Measurements from ENCODE around the gene ZNF140.
A peak's percentile ranks its signal among the peaks of the same experiment; 100 is the strongest.

ZNF140 gene

DNA sequence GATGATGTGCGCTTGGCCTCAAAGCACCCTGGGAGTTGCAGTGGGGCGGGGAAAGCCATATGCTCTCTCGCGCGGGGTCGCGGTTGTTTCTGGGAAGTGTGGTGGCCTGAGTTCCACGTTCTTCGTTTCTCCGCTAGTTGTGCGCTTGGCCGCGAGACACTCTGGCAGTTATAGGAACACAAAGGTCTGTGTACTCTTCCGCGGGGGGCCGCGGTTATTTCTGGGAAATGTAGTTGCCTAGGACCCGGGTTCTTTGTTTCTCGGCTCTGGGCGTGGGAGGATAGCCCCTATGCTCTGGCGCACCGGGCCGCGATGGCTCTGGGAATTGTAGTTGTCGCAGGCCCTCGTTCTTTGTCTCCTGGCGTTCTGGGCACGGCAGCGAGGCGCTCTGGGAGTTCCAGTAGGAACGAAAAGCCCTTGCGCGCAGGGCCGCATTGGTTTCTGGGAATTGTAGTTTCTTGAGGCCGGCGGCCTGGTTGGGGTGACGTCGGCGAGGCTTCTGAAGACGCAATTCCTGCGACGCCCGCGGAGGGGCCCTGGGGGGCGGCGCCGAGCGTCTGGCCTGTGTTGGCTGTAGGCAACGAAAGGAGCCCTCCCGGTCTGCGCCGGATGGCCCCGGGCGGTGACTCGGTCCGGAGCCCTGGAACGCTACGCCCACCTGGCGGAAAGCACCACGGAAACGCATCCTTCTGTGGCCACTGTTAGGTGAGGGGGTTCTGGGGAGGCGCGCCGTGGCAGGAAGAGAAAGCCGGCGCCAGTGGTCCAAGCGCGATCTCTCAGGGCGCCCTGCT lies at the start of gene ZNF140:
Gene ZNF140 (plus strand): TSS at position 556 of the 791 bp plus-strand sequence. CDS start 398 bp downstream, outside the sequence.
- Mint-ChIP-seq H3K36me3 (ENCODE audit: low read depth) (peaks cover 8% of the 10 kb centered on the region), H3K27ac (no peak within 1 kb of the TSS), H3K4me1 (ENCODE audit: low read depth) (peaks cover 7% of the 10 kb centered on the region), H3K9me3 (peaks cover 29% of the 10 kb centered on the region), H3K4me3 (no peak within 1 kb of the TSS), H3K27me3 (no peaks in the 10 kb centered on the region)
- intact Hi-C loops (cut with micrococcal nuclease): loop anchor here (1.0 kb wide), 6 partner anchors 43 to 193 kb away; partner anchors contain the start of genes CHFR, ZNF10, ZNF26 and ZNF268

DNA sequence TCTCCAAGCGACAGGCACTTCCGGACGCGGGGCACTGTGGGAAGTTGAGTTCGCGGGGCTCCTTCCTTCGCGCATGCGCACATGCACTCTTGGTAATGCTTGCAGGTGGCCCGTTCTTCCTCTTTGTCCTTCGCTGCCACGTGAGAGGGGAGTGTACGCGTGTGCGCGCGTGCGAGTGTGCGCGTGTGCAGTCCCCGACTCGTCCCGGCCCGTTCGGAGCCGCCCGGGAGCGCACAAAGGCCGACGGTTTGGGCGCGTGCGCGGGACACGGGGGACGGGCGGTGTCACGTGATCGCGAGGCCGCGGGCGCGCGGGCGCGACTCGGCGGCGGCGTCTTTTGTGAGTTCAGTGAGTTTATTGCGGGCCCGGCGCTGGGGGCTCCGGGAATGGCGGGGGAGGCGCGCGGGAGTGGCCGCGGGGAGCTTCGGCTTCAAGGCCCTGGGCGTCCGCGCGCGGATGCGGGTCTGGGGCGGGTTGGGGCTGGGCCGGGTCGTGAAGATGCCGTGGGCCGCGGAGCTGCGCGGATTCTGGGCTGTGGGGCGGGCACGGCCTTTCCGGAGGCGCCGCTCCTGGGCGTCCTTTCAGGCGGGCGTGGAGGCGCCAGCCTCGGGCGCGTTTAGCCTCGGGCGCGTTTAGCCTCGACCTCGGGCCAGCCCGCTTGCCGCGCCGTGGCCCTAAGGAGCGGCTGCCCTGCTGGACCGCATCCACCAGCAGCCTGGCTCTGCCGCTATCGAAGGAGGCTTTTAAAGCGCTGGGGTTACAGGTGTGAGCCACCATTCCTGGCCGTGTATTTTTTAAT lies 43.3 kb upstream of the ZNF140 start, which contains the start of gene ZNF84:
Gene ZNF84 (plus strand): TSS at position 303 of the 799 bp plus-strand sequence. CDS start 3,959 bp downstream, outside the sequence.
- peaks cover 59% of the 10 kb centered on the region for H3K36me3 Mint-ChIP-seq (ENCODE audit: low read depth)
- H3K27ac Mint-ChIP-seq: peak within 1 kb of the TSS; percentile 95
- H3K4me1 Mint-ChIP-seq (ENCODE audit: low read depth): peaks cover 6% of the 10 kb centered on the region
- intact Hi-C loops (cut with micrococcal nuclease): loop anchor here (1.0 to 2.0 kb wide), 4 partner anchors 43 to 151 kb away; partner anchors contain the start of genes CHFR, ZNF10, ZNF140 and ZNF26
- H3K4me3 Mint-ChIP-seq: peak within 1 kb of the TSS; percentile 90
- peaks cover 76% of the 10 kb centered on the region for H3K9me3 Mint-ChIP-seq
- no peaks in the 10 kb centered on the region for H3K27me3 Mint-ChIP-seq

DNA sequence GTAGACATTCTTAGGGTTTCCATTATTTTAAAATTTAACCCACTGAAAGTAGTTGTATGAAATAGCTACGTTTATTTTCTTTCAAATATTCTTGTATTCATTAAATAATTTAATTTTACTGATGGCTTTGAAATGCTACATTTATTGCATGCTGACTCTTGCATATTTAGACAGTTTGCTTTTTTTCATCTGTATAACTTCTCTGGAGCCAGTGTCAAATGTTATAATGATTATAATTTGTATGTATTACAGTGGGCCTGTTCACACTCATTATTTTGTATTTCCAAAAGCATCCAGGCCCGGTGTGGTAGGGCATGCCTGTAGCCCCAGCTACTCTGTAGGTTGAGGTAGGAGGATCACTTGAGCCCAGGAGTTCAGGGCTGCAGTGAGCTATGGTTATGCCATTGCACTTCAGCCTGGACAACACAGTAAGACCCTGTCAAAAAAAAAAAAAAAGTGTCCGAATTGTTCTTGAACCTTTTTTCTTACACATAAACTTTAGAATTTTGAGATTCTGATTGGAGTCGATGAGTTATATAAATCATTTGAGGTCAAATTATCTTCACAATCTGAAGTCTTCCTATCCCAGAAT lies 42.5 kb upstream of the ZNF140 start:
- H3K27me3 Mint-ChIP-seq: no peaks in the 10 kb centered on the region
- H3K9me3 Mint-ChIP-seq: peaks cover 76% of the 10 kb centered on the region
- intact Hi-C loops (cut with micrococcal nuclease): no loop called here
- peaks cover 67% of the 10 kb centered on the region for H3K36me3 Mint-ChIP-seq (ENCODE audit: low read depth)
- H3K27ac Mint-ChIP-seq: peak overlapping the region; percentile 95
- peak overlapping the region; percentile 90 for H3K4me3 Mint-ChIP-seq
- peaks cover 6% of the 10 kb centered on the region for H3K4me1 Mint-ChIP-seq (ENCODE audit: low read depth)

DNA sequence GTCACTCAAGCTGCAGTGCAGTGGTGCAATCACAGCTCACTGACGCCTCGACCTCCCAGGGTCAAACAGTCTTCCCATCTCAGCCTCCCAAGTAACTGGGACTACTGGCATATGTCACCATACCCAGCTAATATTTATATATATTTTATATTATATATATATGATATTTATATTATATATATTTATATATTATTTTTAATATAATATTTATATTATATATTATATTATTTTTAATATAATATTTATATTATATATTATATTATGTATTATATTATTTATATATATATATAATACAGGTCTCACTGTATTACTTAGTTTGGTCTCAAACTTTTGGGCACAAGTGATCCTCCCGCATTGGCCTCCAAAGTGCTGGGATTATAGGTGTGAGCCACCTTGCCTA lies 34.0 kb upstream of the ZNF140 start:
- Mint-ChIP-seq H3K36me3 (ENCODE audit: low read depth) (peaks cover 100% of the 10 kb centered on the region), H3K27ac (no peak overlapping the region), H3K9me3 (peaks cover 92% of the 10 kb centered on the region), H3K4me3 (no peak overlapping the region), H3K27me3 (no peaks in the 10 kb centered on the region), H3K4me1 (ENCODE audit: low read depth) (no peaks in the 10 kb centered on the region)
- intact Hi-C loops (cut with micrococcal nuclease): no loop called here

DNA sequence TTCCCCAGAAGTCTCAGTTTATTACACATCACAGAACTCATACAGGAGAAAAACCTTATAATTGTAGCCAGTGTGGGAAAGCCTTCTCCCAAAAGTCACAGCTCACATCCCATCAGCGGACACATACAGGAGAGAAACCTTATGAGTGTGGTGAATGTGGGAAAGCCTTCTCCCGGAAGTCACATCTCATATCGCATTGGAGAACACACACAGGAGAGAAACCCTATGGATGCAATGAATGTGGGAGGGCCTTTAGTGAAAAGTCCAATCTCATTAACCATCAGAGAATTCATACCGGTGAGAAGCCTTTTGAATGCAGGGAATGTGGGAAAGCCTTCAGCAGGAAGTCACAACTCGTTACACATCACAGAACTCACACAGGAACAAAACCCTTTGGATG lies 23.3 kb upstream of the ZNF140 start:
- H3K27me3 Mint-ChIP-seq: no peaks in the 10 kb centered on the region
- intact Hi-C loops (cut with micrococcal nuclease): no loop called here
- peaks cover 53% of the 10 kb centered on the region for H3K36me3 Mint-ChIP-seq (ENCODE audit: low read depth)
- H3K4me1 Mint-ChIP-seq (ENCODE audit: low read depth): no peaks in the 10 kb centered on the region
- no peak overlapping the region for H3K4me3 Mint-ChIP-seq
- no peak overlapping the region for H3K27ac Mint-ChIP-seq
- H3K9me3 Mint-ChIP-seq: peaks cover 67% of the 10 kb centered on the region

DNA sequence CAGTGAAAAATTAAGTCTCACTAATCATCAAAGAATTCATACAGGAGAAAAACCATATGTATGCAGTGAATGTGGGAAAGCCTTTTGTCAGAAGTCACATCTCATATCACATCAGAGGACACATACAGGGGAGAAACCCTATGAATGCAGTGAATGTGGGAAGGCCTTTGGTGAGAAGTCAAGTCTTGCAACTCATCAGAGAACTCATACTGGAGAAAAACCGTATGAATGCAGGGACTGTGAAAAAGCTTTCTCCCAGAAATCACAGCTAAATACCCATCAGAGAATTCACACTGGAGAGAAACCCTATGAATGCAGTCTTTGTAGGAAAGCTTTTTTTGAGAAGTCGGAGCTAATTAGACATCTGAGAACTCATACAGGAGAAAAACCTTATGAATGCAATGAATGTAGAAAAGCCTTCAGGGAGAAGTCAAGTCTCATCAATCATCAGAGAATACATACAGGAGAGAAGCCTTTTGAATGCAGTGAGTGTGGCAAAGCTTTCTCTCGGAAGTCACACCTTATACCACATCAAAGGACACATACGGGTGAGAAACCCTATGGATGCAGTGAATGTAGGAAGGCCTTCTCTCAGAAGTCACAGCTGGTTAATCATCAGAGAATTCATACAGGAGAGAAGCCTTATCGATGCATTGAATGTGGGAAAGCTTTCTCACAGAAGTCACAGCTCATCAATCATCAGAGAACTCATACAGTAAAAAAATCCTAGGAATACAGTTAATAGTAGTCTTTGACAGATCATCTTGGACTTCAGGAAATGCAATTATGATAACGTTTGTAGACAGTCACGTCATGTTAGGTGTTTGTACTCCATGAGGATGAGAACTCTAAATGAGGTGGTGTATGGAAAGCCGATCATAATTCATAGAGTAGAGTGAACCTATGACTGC lies 22.3 kb upstream of the ZNF140 start:
- Mint-ChIP-seq H3K9me3 (peaks cover 67% of the 10 kb centered on the region), H3K36me3 (ENCODE audit: low read depth) (peaks cover 43% of the 10 kb centered on the region), H3K27ac (no peak overlapping the region), H3K27me3 (no peaks in the 10 kb centered on the region), H3K4me1 (ENCODE audit: low read depth) (no peaks in the 10 kb centered on the region), H3K4me3 (no peak overlapping the region)
- intact Hi-C loops (cut with micrococcal nuclease): no loop called here

DNA sequence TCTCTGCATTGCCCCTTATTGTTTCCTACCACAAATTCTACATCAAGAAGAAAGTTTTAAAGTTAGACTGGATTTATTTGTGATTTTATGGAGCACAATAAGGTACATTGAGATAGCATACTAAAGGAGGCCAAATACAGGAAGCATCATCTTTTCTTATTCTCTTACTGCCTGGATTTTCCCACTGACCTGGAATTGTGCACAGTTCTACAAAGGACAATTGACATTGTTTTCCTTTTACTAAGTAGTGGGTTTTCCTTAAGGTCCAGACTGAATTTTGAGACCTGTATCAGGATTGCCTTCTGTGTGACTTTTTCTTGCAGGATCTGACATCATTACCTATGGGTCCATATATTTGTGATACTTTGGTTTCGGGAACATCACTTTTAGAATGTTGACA lies 18.8 kb upstream of the ZNF140 start:
- Mint-ChIP-seq H3K9me3 (peaks cover 82% of the 10 kb centered on the region), H3K4me3 (no peak overlapping the region), H3K27ac (no peak overlapping the region), H3K27me3 (no peaks in the 10 kb centered on the region), H3K36me3 (ENCODE audit: low read depth) (peaks cover 21% of the 10 kb centered on the region), H3K4me1 (ENCODE audit: low read depth) (no peaks in the 10 kb centered on the region)
- intact Hi-C loops (cut with micrococcal nuclease): loop anchor here (10.0 kb wide), 1 partner anchor 57 kb away; no protein-coding TSS in a partner anchor

DNA sequence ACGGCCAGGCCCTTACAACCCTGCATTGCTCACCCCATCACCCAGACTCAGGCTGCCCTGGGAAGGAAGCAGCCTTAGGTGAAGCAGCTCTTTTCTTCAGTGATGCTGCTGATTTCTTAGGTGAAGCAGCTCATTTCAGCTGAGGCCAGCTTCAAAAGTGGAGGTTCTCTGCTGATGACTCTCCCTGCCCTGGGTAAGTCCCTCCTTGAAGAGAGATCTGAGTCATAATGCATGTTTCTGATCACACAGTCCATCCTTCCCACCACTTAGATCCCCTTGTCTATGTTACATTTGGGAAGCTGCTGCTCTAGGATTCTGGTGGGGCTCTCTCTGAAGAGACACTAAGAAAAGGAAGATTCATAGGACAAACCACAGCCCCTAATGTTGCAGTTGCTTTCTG lies 17.2 kb upstream of the ZNF140 start:
- Mint-ChIP-seq H3K4me1 (ENCODE audit: low read depth) (no peaks in the 10 kb centered on the region), H3K9me3 (peaks cover 80% of the 10 kb centered on the region), H3K27ac (no peak overlapping the region), H3K27me3 (no peaks in the 10 kb centered on the region), H3K4me3 (no peak overlapping the region), H3K36me3 (ENCODE audit: low read depth) (peaks cover 5% of the 10 kb centered on the region)
- intact Hi-C loops (cut with micrococcal nuclease): loop anchor here (10.0 kb wide), 1 partner anchor 59 kb away; no protein-coding TSS in a partner anchor

DNA sequence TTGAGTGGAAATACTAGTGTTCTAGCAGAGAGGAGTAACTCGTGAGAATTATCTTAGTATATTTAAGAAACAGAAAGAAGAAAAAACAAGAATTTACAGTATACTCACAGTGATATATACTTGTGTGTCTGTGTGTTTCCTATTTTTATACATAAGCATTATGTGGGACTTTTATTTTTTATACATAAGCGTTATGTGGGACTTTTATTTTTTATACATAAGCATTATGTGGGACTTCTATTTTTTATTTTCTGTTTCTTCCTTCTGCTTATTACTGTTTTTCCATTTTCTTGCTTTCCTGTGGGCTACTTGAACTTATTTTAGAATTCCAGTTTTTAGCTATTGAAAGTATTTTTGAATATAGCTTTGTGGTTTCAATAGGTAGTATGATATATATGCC lies 6.9 kb upstream of the ZNF140 start:
- intact Hi-C loops (cut with micrococcal nuclease): no loop called here
- H3K27ac Mint-ChIP-seq: no peak overlapping the region
- no peaks in the 10 kb centered on the region for H3K4me1 Mint-ChIP-seq (ENCODE audit: low read depth)
- peaks cover 32% of the 10 kb centered on the region for H3K9me3 Mint-ChIP-seq
- H3K27me3 Mint-ChIP-seq: no peaks in the 10 kb centered on the region
- H3K4me3 Mint-ChIP-seq: no peak overlapping the region
- H3K36me3 Mint-ChIP-seq (ENCODE audit: low read depth): peaks cover 8% of the 10 kb centered on the region

DNA sequence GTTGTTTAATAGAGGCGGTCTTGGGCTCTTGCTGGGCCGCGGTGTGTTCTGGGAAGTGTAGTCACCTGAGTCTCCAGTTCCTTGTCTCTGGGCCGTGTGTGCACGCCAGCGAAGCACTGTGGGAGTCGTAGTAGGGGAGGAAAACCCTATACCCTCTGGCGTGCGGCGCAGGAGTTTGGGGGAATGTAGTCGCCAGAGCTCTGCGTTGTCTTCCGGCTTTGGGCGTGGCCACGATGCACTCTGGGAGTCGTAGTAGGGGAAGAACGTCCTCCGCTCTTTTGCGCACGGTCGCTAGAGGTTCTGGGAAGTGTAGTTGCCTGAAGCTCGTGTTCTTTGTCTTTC lies 726 bp upstream of the ZNF140 start:
- H3K27ac Mint-ChIP-seq: no peak overlapping the region
- intact Hi-C loops (cut with micrococcal nuclease): loop anchor here (1.0 kb wide), 6 partner anchors 43 to 193 kb away; partner anchors contain the start of genes CHFR, ZNF10, ZNF26 and ZNF268
- no peak overlapping the region for H3K4me3 Mint-ChIP-seq
- peaks cover 7% of the 10 kb centered on the region for H3K4me1 Mint-ChIP-seq (ENCODE audit: low read depth)
- H3K9me3 Mint-ChIP-seq: peaks cover 24% of the 10 kb centered on the region
- no peaks in the 10 kb centered on the region for H3K27me3 Mint-ChIP-seq
- peaks cover 8% of the 10 kb centered on the region for H3K36me3 Mint-ChIP-seq (ENCODE audit: low read depth)

DNA sequence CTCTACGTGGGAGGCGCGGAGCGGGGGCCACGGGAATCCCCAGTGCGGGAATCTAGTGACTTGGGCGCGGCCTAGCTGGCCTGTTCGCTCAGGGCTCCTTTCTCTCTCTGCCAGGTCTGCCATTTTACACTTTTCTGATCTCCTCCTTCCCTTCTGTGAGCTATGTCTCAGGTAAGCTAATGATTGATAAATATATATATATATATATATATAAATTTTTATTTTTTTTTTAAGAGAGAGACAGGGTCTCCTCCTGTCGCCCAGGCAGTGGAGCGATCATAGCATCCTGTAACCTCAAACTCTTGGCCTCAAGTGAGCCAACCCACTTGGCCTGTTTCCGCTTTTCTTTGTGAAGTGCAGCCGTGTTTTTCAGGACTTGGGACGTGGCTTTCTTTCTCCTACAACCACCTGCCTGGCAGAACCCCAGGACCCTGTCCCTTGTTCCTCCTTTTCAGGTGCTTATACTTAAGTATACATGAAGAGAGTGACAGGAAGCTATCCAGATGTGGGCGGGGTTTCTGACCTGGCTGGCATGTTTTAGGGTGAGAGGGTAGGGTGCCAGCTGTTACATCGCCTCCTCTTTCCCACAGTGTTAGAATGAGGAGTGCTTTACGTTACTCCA lies 547 bp downstream of the ZNF140 start:
- Mint-ChIP-seq H3K27me3 (no peaks in the 10 kb centered on the region), H3K4me1 (ENCODE audit: low read depth) (peaks cover 7% of the 10 kb centered on the region), H3K27ac (no peak overlapping the region), H3K9me3 (peaks cover 32% of the 10 kb centered on the region), H3K4me3 (no peak overlapping the region), H3K36me3 (ENCODE audit: low read depth) (peaks cover 8% of the 10 kb centered on the region)
- intact Hi-C loops (cut with micrococcal nuclease): no loop called here

DNA sequence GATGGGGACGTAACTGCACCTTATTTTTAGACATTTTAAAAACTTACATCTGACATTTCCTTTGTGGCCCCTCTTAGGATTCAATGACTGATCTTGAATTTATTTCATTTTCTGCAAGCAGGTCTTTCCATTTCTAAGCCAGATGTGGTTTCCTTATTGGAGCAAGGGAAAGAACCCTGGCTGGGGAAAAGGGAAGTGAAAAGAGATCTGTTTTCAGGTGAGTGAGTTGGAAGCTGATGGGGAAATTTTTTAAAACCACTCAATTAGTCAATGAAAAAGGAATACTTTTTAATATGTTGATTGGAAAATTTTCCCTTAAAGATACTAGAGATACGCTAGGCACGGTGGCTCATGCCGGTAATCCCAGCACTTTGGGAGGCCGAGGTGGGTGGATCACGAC lies 2.6 kb downstream of the ZNF140 start:
- Mint-ChIP-seq H3K36me3 (ENCODE audit: low read depth) (no peaks in the 10 kb centered on the region), H3K9me3 (peaks cover 53% of the 10 kb centered on the region), H3K27me3 (no peaks in the 10 kb centered on the region), H3K27ac (no peak overlapping the region), H3K4me1 (ENCODE audit: low read depth) (peaks cover 7% of the 10 kb centered on the region), H3K4me3 (no peak overlapping the region)
- intact Hi-C loops (cut with micrococcal nuclease): no loop called here

DNA sequence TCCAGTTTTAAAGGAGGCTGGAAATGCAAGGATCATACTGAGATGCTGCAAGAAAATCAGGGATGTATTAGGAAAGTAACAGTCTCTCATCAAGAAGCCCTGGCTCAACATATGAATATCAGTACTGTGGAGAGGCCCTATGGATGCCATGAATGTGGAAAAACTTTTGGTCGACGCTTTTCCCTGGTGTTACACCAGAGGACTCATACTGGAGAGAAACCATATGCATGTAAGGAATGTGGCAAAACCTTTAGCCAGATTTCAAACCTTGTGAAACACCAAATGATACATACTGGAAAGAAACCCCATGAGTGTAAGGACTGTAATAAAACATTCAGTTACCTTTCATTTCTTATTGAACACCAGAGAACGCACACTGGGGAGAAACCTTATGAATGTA lies 24.9 kb downstream of the ZNF140 start:
- H3K4me3 Mint-ChIP-seq: no peak overlapping the region
- H3K4me1 Mint-ChIP-seq (ENCODE audit: low read depth): no peaks in the 10 kb centered on the region
- intact Hi-C loops (cut with micrococcal nuclease): no loop called here
- H3K27me3 Mint-ChIP-seq: no peaks in the 10 kb centered on the region
- H3K36me3 Mint-ChIP-seq (ENCODE audit: low read depth): peaks cover 5% of the 10 kb centered on the region
- peaks cover 97% of the 10 kb centered on the region for H3K9me3 Mint-ChIP-seq
- no peak overlapping the region for H3K27ac Mint-ChIP-seq

All from dendritic cell treated with granulocyte-macrophage colony-stimulating factor and Interleukin-4, amounts not matched to agents 40 ng/mL and 50 ng/mL, for 4 days (primary cell).